OCI-LY7 (cell line): ENCODE data around the gene TEX22.
"Not testable (repeated sequence)": the region's sequence is repeated elsewhere in the genome, so short reads cannot be mapped to it uniquely, and the experiment has no call there.

Experiments used
- CTCF ChIP-seq: fragments of 200-600 bp; sonication (generic); conservative IDR thresholded peaks from 2 replicates; pipeline ENCODE4 v1.5.1; 2014; ENCODE audit warnings: mild to moderate bottlenecking, antibody characterized with exemption, low read length, moderate library complexity, mixed read lengths
- EZH2phosphoT487 ChIP-seq: fragments of 200-600 bp; sonication (generic); IDR thresholded peaks from 2 replicates; pipeline ENCODE4 v1.6.1; 2018; ENCODE audit warnings: low read depth, borderline replicate concordance, mild to moderate bottlenecking, mixed run types, antibody characterized with exemption, low read length, moderate library complexity, mixed read lengths

GRCh38 chr14:105361412-105361811, 36.9 kb upstream of the TEX22 start:
- not testable (repeated sequence) for TF ChIP-seq CTCF, EZH2phosphoT487
